IMR-90 (cell line): Measurements from ENCODE around the gene INKA1. TPM values are rescaled to one million over a fixed set of nuclear protein-coding genes. Genes with fewer than 3 reads are reported as not detected.

Source experiments
- ATAC-seq: fragments of 200-7000 bp; cut with Tn5 transposase; 2 replicates; pipeline ENCODE4 v1.9.1; 2020; ENCODE audit warnings: low read depth, mild to moderate bottlenecking, moderate library complexity
- BruUV-seq: library from RNA; stranded (reverse); fragments of 400-500 nt; replicated peaks from 2 replicates; lab custom pipeline; 2021; lab: Mats Ljungman, UMichigan
- CTCF ChIA-PET: fragments of 300-600 bp; formaldehyde crosslinking; extraction: SDS; loops from one replicate; lab custom pipeline; 2021; ENCODE audit warnings: antibody characterized with exemption; lab: Yijun Ruan, JAX
- POLR2A ChIA-PET: fragments of 300-600 bp; sonication (Branson Sonifier 250); formaldehyde crosslinking; loops from one replicate; lab custom pipeline; 2022; ENCODE audit warnings: antibody characterized with exemption; ENCODE audit not compliant: unreplicated experiment; lab: Charles Lee
- DNase-seq: peaks from one replicate; pipeline ENCODE4 v3.0.0; 2013
- H2AFZ ChIP-seq: replicated peaks from 2 replicates; pipeline ENCODE3; 2013; ENCODE audit warnings: low read length, mild to moderate bottlenecking; ENCODE audit not compliant: poor library complexity
- H2AK5ac ChIP-seq: 2 replicates; pipeline ENCODE4 v1.6.1; 2013; ENCODE audit warnings: low read depth, low read length, inconsistent platforms
- H2AK9ac ChIP-seq: replicated peaks from 2 replicates; pipeline ENCODE3; 2013; ENCODE audit warnings: mild to moderate bottlenecking, low read depth, low read length, moderate library complexity; ENCODE audit not compliant: poor library complexity
- H2BK120ac ChIP-seq: 2 replicates; pipeline ENCODE4 v1.6.1; 2013; ENCODE audit warnings: low read depth, low read length, inconsistent platforms
- H2BK15ac ChIP-seq: 3 replicates; pipeline ENCODE4 v1.6.1; 2013; ENCODE audit warnings: low read depth, low read length, inconsistent platforms
- H2BK20ac ChIP-seq: 2 replicates; pipeline ENCODE4 v1.6.1; 2013; ENCODE audit warnings: low read depth, mild to moderate bottlenecking, inconsistent platforms, low read length, moderate library complexity
- H2BK5ac ChIP-seq: 2 replicates; pipeline ENCODE4 v1.6.1; 2013; ENCODE audit warnings: mild to moderate bottlenecking, low read depth, low read length, inconsistent platforms; ENCODE audit not compliant: poor library complexity, severe bottlenecking
- H3K14ac ChIP-seq: replicated peaks from 2 replicates; pipeline ENCODE4 v1.6.1; 2013; ENCODE audit warnings: low read depth, low read length, inconsistent platforms
- H3K18ac ChIP-seq: 2 replicates; pipeline ENCODE4 v1.6.1; 2013; ENCODE audit warnings: low read depth, low read length, control low read depth
- H3K23ac ChIP-seq: 2 replicates; pipeline ENCODE4 v1.6.1; 2013; ENCODE audit warnings: low read depth, low read length, inconsistent platforms
- H3K27ac ChIP-seq: 2 replicates; pipeline ENCODE4 v1.5.1; 2013; ENCODE audit warnings: mild to moderate bottlenecking, control low read depth, low read length; ENCODE audit not compliant: insufficient read depth
- H3K27me3 ChIP-seq: 2 replicates; pipeline ENCODE4 v1.6.1; 2013; ENCODE audit warnings: low read length; ENCODE audit not compliant: control insufficient read depth, insufficient read depth
- H3K36me3 ChIP-seq: 2 replicates; pipeline ENCODE4 v1.6.1; 2013; ENCODE audit warnings: low read length, mixed read lengths; ENCODE audit not compliant: control insufficient read depth, insufficient read depth
- H3K4ac ChIP-seq: 2 replicates; pipeline ENCODE4 v1.6.1; 2013; ENCODE audit warnings: low read depth, low read length, inconsistent platforms
- H3K4me1 ChIP-seq: 2 replicates; pipeline ENCODE4 v1.6.1; 2013; ENCODE audit warnings: low read length, mixed read lengths; ENCODE audit not compliant: control insufficient read depth, insufficient read depth
- H3K4me2 ChIP-seq: 2 replicates; pipeline ENCODE4 v1.6.1; 2013; ENCODE audit warnings: low read depth, mild to moderate bottlenecking, control low read depth, low read length, moderate library complexity
- H3K4me3 ChIP-seq: 2 replicates; pipeline ENCODE4 v1.5.1; 2013; ENCODE audit warnings: low read depth, mild to moderate bottlenecking, control low read depth, low read length, moderate library complexity; ENCODE audit not compliant: insufficient read depth
- H3K56ac ChIP-seq: 2 replicates; pipeline ENCODE4 v1.6.1; 2013; ENCODE audit warnings: low read length, inconsistent platforms; ENCODE audit not compliant: insufficient read depth; ENCODE audit errors: extremely low read depth
- H3K79me1 ChIP-seq, 2 experiments: 2 replicates each; pipeline ENCODE4 v1.6.1; 2013; ENCODE audit warnings: low read length in 2 of 2, inconsistent platforms in 1 of 2, low read depth in 1 of 2
- H3K9ac ChIP-seq: 2 replicates; pipeline ENCODE4 v1.6.1; 2013; ENCODE audit warnings: low read depth, low read length, control low read depth
- H3K9me1 ChIP-seq: 2 replicates; pipeline ENCODE4 v1.6.1; 2013; ENCODE audit warnings: low read length, inconsistent platforms; ENCODE audit not compliant: insufficient read depth
- H3K9me3 ChIP-seq: 2 replicates; pipeline ENCODE4 v1.6.1; 2013; ENCODE audit warnings: low read length; ENCODE audit not compliant: control insufficient read depth, insufficient read depth
- H4K20me1 ChIP-seq: 2 replicates; pipeline ENCODE4 v1.6.1; 2013; ENCODE audit warnings: low read length, inconsistent platforms; ENCODE audit not compliant: insufficient read depth
- H4K5ac ChIP-seq: 2 replicates; pipeline ENCODE4 v1.6.1; 2013; ENCODE audit warnings: mild to moderate bottlenecking, low read depth, low read length, control low read depth
- H4K8ac ChIP-seq, 2 experiments: 2 replicates each; pipeline ENCODE4 v1.6.1; 2013; ENCODE audit warnings: low read depth in 2 of 2, low read length in 2 of 2, control low read depth in 1 of 2, inconsistent platforms in 1 of 2
- H4K91ac ChIP-seq: 2 replicates; pipeline ENCODE4 v1.6.1; 2013; ENCODE audit warnings: low read depth, low read length, inconsistent platforms; ENCODE audit not compliant: insufficient read depth
- MAFK ChIP-seq: IDR thresholded peaks from 2 replicates; pipeline ENCODE4 v1.6.1; 2012; ENCODE audit warnings: low read depth, low read length, improper control_type of control experiment
- RFX5 ChIP-seq: IDR thresholded peaks from 2 replicates; pipeline ENCODE4 v1.8.0; 2012; ENCODE audit warnings: low read depth, mild to moderate bottlenecking, low read length, moderate library complexity
- WGBS, 2 experiments: methylation state at CpG; one replicate each; pipeline versions ENCODE4 v1.1.5 to v1.1.7; 2013; ENCODE audit warnings: missing lambda C conversion rate in 2 of 2; ENCODE audit not compliant: insufficient read length in 1 of 2; ENCODE audit errors: extremely low coverage in 2 of 2; 5-methylcytosine and 5-hydroxymethylcytosine counted together
- dilution Hi-C: fragments of 300-500 bp; cut with HindIII; formaldehyde crosslinking; loops from one replicate; pipeline ENCODE4 v1.14.3; 2018; ENCODE audit warnings: low sequenced_read_pairs; ENCODE audit not compliant: unreplicated experiment
- in situ Hi-C: fragments of 300-500 bp; cut with MboI; formaldehyde crosslinking; loops from 3 replicates; pipeline ENCODE4 v1.14.3; 2019; ENCODE audit warnings: low sequenced_read_pairs, inconsistent platforms, mixed read lengths
- intact Hi-C: fragments of 100-400 bp; cut with micrococcal nuclease; formaldehyde crosslinking; loops from 2 replicates; pipeline ENCODE4 v1.10.0; 2022
- microRNA-seq, 2 experiments: library from miRNA; stranded (forward) in 1 of 2; unstranded in 1 of 2; fragments of 10-50 nt in 1 of 2; fragments of <30 nt in 1 of 2; gene quantifications in 1 of 2; microRNA quantifications in 1 of 2; one replicate each; pipeline versions ENCODE3 to v1.1.0; 2013 to 2020; ENCODE audit not compliant: insufficient read depth in 1 of 2, insufficient read length in 1 of 2, unreplicated experiment in 1 of 2
- polyA plus RNA-seq, 3 experiments: library from polyadenylated mRNA; depleted of rRNA; stranded (reverse); fragments of >200 nt; gene quantifications; 2 replicates each; pipeline ENCODE4 v1.2.3, GENCODE V29; 2012; ENCODE audit warnings: low replicate concordance in 1 of 3
- small RNA-seq, 5 experiments: library from RNA; depleted of rRNA; stranded (forward); fragments of <200 nt; gene quantifications; one replicate each; pipeline ENCODE3, GENCODE V24; 2012
- total RNA-seq: library from RNA; depleted of rRNA; stranded (reverse); fragments of >200 nt; gene quantifications from 2 replicates; pipeline ENCODE4 v1.2.3, GENCODE V29; 2012; rRNA removed

Gene INKA1
- total and polyA plus RNA-seq, 2 of the 4 experiments (the other 2 are of a cell fraction) = 2.3 to 4.5 TPM

DNA sequence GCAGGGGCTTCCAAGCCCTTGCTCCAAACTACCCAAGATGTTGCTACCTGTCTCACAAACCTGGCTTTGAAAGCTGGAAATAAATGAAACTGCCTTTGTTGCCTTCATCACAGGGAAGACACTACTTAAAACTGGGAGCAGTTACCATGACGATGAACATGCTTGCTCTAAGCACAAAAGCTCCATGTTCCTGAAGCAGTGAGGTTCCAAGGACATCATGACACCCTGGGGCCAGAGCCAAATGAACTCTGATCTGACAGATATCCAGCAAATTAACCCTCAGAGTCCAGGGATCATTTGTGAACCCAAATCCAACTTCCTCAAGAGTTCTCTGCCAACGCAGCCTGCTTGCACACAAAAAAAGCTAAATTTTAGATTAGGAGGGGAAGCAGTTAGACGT is 42.6 kb downstream of the INKA1 start:
- 100% methylated on average over 1 of the region's 3 CpGs; no CpG with 5 or more reads in 1 of the 2 experiments for WGBS, 2 experiments
- no TSS peak for BruUV-seq
- Histone ChIP-seq H2AK5ac (no peak overlapping the region), H2AK9ac (no peak overlapping the region), H3K9me1 (peaks cover 3% of the 10 kb centered on the region; the same call in 1 of the 2 replicates), H4K20me1 (no peaks in the 10 kb centered on the region), H2BK120ac (no peak overlapping the region), H3K9me3 (no peaks in the 10 kb centered on the region), H3K4me3 (no peak overlapping the region), H3K36me3 (peaks cover 3% of the 10 kb centered on the region), H3K4me1 (no peaks in the 10 kb centered on the region), H3K27me3 (no peaks in the 10 kb centered on the region), H2AFZ (no peak overlapping the region), H2BK15ac (no peak overlapping the region), H3K18ac (no peak overlapping the region), H3K9ac (no peak overlapping the region), H3K56ac (no peak overlapping the region), H3K23ac (no peak overlapping the region), H3K27ac (no peak overlapping the region), H3K4ac (no peak overlapping the region), H4K91ac (no peak overlapping the region), H3K79me1 (peaks cover 0 to 6% of the 10 kb centered on the region in 2 experiments; a peak in 2 of 4 replicates), H3K4me2 (no peak overlapping the region), H4K5ac (no peak overlapping the region), H3K14ac (no peak overlapping the region), H2BK20ac (no peak overlapping the region), H2BK5ac (no peak overlapping the region), H4K8ac (no peak overlapping the region)
- DNase-seq (no peak), ATAC-seq (no peak)
- in situ Hi-C loops = no loop called here
- no peak for TF ChIP-seq MAFK
- no peak for TF ChIP-seq RFX5
- dilution Hi-C loops = no loop called here
- CTCF ChIA-PET = no interaction called here
- intact Hi-C loops = no loop called here
- POLR2A ChIA-PET = no interaction called here

Small RNA genes lying within 50 kb of the gene (microRNA-seq; reads per million reads assigned to microRNA genes)
- gene COX6CP14 (ENCODE audit: insufficient read depth, insufficient read length) (not detected), gene MIR5193 (ENCODE audit: unreplicated experiment) (1.1 reads per million)

Small RNA genes lying within 50 kb of the gene (small RNA-seq; reads per million reads assigned to genes)
- gene COX6CP14 = 0 reads per million in 5 experiments

Other genes starting within 250 kb of the INKA1 start
- gene BSN, start 248.8 kb upstream of the INKA1 start, total RNA-seq = under 0.01 TPM in 2 replicates
- 0.03 and 0.04 TPM in 2 replicates for gene BSN, start 248.8 kb upstream of the INKA1 start, polyA plus RNA-seq (2012; rRNA removed)
- gene APEH, start 128.9 kb upstream of the INKA1 start, total RNA-seq = 116 and 142 TPM in 2 replicates
- gene APEH, start 128.9 kb upstream of the INKA1 start, polyA plus RNA-seq (2012; rRNA removed) = 84.3 and 89.2 TPM in 2 replicates
- gene MST1, start 113.8 kb upstream of the INKA1 start, total RNA-seq = 1.1 and 1.3 TPM in 2 replicates
- gene MST1, start 113.8 kb upstream of the INKA1 start, polyA plus RNA-seq (2012; rRNA removed) = 13.0 and 16.6 TPM in 2 replicates
- gene RNF123, start 113.7 kb upstream of the INKA1 start, total RNA-seq = 10.8 and 13.4 TPM in 2 replicates
- 37.7 and 45.6 TPM in 2 replicates for gene RNF123, start 113.7 kb upstream of the INKA1 start, polyA plus RNA-seq (2012; rRNA removed)
- gene AMIGO3, start 83.6 kb upstream of the INKA1 start, total RNA-seq = not detected in 2 replicates
- gene AMIGO3, start 83.6 kb upstream of the INKA1 start, polyA plus RNA-seq (2012; rRNA removed) = 1.5 and 2.7 TPM in 2 replicates
- gene GMPPB, start 79.3 kb upstream of the INKA1 start, total RNA-seq = 35.8 and 37.3 TPM in 2 replicates
- gene GMPPB, start 79.3 kb upstream of the INKA1 start, polyA plus RNA-seq (2012; rRNA removed) = 27.9 and 29.5 TPM in 2 replicates
- gene IP6K1, start 16.7 kb upstream of the INKA1 start, total RNA-seq = 28.6 and 28.7 TPM in 2 replicates
- 28.3 and 31.2 TPM in 2 replicates for gene IP6K1, start 16.7 kb upstream of the INKA1 start, polyA plus RNA-seq (2012; rRNA removed)
- gene CDHR4, start 3.4 kb upstream of the INKA1 start, total RNA-seq = not detected in 2 replicates
- 0.07 TPM in 1 of 2 replicates, not detected in the other for gene CDHR4, start 3.4 kb upstream of the INKA1 start, polyA plus RNA-seq (2012; rRNA removed)
- 15.3 and 18.6 TPM in 2 replicates for gene UBA7, start 10.7 kb downstream of the INKA1 start, total RNA-seq
- gene UBA7, start 10.7 kb downstream of the INKA1 start, polyA plus RNA-seq (2012; rRNA removed) = 57.0 and 57.8 TPM in 2 replicates
- gene TRAIP, start 53.3 kb downstream of the INKA1 start, total RNA-seq = 5.3 and 6.3 TPM in 2 replicates
- 9.2 and 10.0 TPM in 2 replicates for gene TRAIP, start 53.3 kb downstream of the INKA1 start, polyA plus RNA-seq (2012; rRNA removed)
- gene CAMKV, start 66.6 kb downstream of the INKA1 start, total RNA-seq = not detected in 2 replicates
- not detected in 2 replicates for gene CAMKV, start 66.6 kb downstream of the INKA1 start, polyA plus RNA-seq (2012; rRNA removed)
- under 0.01 TPM in 1 of 2 replicates, not detected in the other for gene MST1R, start 100.6 kb downstream of the INKA1 start, total RNA-seq
- gene MST1R, start 100.6 kb downstream of the INKA1 start, polyA plus RNA-seq (2012; rRNA removed) = 0.10 and 0.14 TPM in 2 replicates
- gene MON1A, start 126.5 kb downstream of the INKA1 start, total RNA-seq = 6.9 and 8.2 TPM in 2 replicates
- gene MON1A, start 126.5 kb downstream of the INKA1 start, polyA plus RNA-seq (2012; rRNA removed) = 13.5 and 18.1 TPM in 2 replicates
- 38.5 and 40.8 TPM in 2 replicates for gene RBM6, start 136.9 kb downstream of the INKA1 start, total RNA-seq
- 51.1 and 64.6 TPM in 2 replicates for gene RBM6, start 136.9 kb downstream of the INKA1 start, polyA plus RNA-seq (2012; rRNA removed)